Glutamatergic neuron (in vitro differentiated cells): ENCODE data around the gene GPRIN1. TPM values are rescaled to one million over a fixed set of nuclear protein-coding genes. Genes with fewer than 3 reads are reported as not detected.
A peak's percentile ranks its signal among the peaks of the same experiment; 100 is the strongest.

ENCODE experiments used
- DNase-seq: peaks from one replicate; pipeline ENCODE4 v3.0.0; 2022
- H3K27ac Mint-ChIP-seq: one replicate; pipeline ENCODE4 v1.8.0; 2020; ENCODE audit warnings: mild to moderate bottlenecking, mixed read lengths, inconsistent platforms; ENCODE audit not compliant: unreplicated experiment
- H3K27me3 Mint-ChIP-seq: one replicate; pipeline ENCODE4 v1.8.0; 2020; ENCODE audit warnings: mild to moderate bottlenecking, moderate library complexity, mixed read lengths, inconsistent platforms; ENCODE audit not compliant: unreplicated experiment
- H3K36me3 Mint-ChIP-seq: one replicate; pipeline ENCODE4 v1.8.0; 2020; ENCODE audit warnings: mild to moderate bottlenecking, mixed read lengths, inconsistent platforms; ENCODE audit not compliant: unreplicated experiment
- H3K4me1 Mint-ChIP-seq: one replicate; pipeline ENCODE4 v1.8.0; 2020; ENCODE audit warnings: mild to moderate bottlenecking, low read depth, mixed read lengths, inconsistent platforms; ENCODE audit not compliant: unreplicated experiment
- H3K4me3 Mint-ChIP-seq: one replicate; pipeline ENCODE4 v1.8.0; 2020; ENCODE audit warnings: mild to moderate bottlenecking, mixed read lengths, inconsistent platforms; ENCODE audit not compliant: unreplicated experiment
- H3K9me3 Mint-ChIP-seq: one replicate; pipeline ENCODE4 v1.8.0; 2020; ENCODE audit warnings: mild to moderate bottlenecking, moderate library complexity, mixed read lengths, inconsistent platforms; ENCODE audit not compliant: unreplicated experiment
- total RNA-seq: library from RNA; stranded (reverse); fragmentation: NEBNext Ultra II Directional; extraction: Animal tissue kit (Norgen Biotek cat#: 25700); gene quantifications from one replicate; pipeline ENCODE4 v1.2.1, GENCODE V29; 2021; ENCODE audit not compliant: unreplicated experiment
- TF ChIP-seq, protein P1 (sequence below): fragments of 200-600 bp; sonication (generic); IDR thresholded peaks from one replicate; pipeline ENCODE4 v1.5.0; 2021; ENCODE audit not compliant: partially characterized antibody, unreplicated experiment

The GPRIN1 gene
- total RNA-seq, 1 donor from 2014 or later, result 72.3 TPM

DNA sequence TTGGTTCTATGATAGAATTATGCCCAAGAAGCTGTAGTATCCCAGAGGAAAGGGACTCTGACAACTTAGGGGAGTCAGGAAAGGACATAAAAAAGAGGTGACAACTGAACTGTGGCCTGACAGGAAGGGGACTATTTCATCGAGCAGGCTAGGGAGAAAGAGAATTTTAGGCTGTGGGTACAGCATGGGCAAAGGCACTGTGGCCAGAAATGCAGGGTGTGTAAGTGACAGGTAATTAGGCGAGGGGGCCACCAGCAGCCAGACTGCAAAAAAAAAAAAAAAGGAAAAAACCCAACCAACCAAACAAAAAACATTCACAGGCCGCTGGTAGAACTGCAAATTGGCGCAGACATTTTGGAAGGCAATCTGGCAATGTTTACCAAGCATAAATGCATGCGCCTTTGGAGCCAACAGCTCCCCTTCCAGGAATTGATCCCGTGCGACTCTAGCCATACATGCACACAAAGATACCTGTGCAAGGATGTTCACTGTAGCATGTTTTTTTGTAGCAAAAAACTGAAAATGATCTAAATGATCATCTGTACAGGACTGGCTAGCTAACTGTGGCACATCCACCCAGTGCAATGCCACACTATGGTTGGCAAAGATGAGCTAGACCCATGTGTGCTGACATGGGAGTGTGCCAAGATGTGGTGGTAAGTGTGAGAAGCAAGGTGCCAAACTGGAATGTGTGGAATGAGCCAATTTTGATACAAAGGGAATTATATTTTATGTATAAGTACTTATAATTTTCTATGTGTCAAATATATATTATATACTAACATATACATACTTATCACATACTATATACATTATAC is 21.6 kb upstream of the GPRIN1 start:
- H3K27ac Mint-ChIP-seq, result no peak overlapping the region
- H3K27me3 Mint-ChIP-seq, result peaks cover 24% of the 10 kb centered on the region
- H3K9me3 Mint-ChIP-seq, result peaks cover 11% of the 10 kb centered on the region
- H3K4me1 Mint-ChIP-seq, result peaks cover 16% of the 10 kb centered on the region
- no peak for DNase-seq
- no peak overlapping the region for H3K4me3 Mint-ChIP-seq
- TF ChIP-seq, protein P1, sequence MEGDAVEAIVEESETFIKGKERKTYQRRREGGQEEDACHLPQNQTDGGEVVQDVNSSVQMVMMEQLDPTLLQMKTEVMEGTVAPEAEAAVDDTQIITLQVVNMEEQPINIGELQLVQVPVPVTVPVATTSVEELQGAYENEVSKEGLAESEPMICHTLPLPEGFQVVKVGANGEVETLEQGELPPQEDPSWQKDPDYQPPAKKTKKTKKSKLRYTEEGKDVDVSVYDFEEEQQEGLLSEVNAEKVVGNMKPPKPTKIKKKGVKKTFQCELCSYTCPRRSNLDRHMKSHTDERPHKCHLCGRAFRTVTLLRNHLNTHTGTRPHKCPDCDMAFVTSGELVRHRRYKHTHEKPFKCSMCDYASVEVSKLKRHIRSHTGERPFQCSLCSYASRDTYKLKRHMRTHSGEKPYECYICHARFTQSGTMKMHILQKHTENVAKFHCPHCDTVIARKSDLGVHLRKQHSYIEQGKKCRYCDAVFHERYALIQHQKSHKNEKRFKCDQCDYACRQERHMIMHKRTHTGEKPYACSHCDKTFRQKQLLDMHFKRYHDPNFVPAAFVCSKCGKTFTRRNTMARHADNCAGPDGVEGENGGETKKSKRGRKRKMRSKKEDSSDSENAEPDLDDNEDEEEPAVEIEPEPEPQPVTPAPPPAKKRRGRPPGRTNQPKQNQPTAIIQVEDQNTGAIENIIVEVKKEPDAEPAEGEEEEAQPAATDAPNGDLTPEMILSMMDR, result no peak
- peaks cover 4% of the 10 kb centered on the region for H3K36me3 Mint-ChIP-seq

DNA sequence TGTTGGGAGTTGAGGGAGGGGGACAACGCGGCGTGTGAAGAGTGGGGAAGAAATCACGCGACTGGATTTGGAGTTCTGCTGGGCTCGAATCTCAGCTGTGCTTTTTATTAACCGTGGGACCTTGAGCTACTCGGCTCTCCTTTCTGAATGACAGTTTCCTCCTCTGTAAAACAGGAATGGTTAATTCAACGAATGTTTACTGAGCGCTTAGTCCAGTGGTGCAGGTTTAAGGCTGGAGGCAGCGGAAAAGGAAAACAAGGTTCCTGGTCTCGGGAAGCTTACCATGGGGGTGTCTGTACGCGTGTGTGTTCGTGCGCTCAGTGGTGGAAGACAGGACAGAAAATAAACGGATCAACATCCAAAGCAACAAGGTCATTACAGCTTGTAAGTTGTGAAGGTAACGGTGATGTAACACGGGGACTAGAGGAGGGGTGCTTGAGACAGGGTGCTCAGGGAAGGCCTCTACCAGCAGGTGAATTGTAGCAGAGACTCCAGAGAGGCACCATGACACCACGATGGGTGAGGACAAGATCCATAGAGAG is 20.8 kb upstream of the GPRIN1 start:
- peaks cover 19% of the 10 kb centered on the region for H3K4me1 Mint-ChIP-seq
- peaks cover 11% of the 10 kb centered on the region for H3K9me3 Mint-ChIP-seq
- DNase-seq, result no peak
- peaks cover 27% of the 10 kb centered on the region for H3K27me3 Mint-ChIP-seq
- TF ChIP-seq, protein P1, result no peak
- H3K4me3 Mint-ChIP-seq, result peak overlapping the region; percentile 84
- no peaks in the 10 kb centered on the region for H3K36me3 Mint-ChIP-seq
- H3K27ac Mint-ChIP-seq, result peak overlapping the region; percentile 13

- Mint-ChIP-seq H3K9me3 (peaks cover 11% of the 10 kb centered on the region), H3K36me3 (no peaks in the 10 kb centered on the region), H3K4me1 (peaks cover 19% of the 10 kb centered on the region), H3K4me3 (peak within 1 kb of the TSS; percentile 84), H3K27ac (peak within 1 kb of the TSS; percentile 13), H3K27me3 (peaks cover 26% of the 10 kb centered on the region)
- DNase-seq, result peak; percentile 80
- TF ChIP-seq, protein P1, result no peak
Observed at GRCh38 chr5:176629853-176630680, 20.1 kb upstream of the GPRIN1 start, which contains the start of the genes EIF4E1B and SNCB. TSS of gene EIF4E1B (plus strand) at chr5:176630675. CDS start at chr5:176642788, 12,113 bp downstream. TSS of gene SNCB (minus strand) at chr5:176630534. CDS start at chr5:176629654, 880 bp downstream.

DNA sequence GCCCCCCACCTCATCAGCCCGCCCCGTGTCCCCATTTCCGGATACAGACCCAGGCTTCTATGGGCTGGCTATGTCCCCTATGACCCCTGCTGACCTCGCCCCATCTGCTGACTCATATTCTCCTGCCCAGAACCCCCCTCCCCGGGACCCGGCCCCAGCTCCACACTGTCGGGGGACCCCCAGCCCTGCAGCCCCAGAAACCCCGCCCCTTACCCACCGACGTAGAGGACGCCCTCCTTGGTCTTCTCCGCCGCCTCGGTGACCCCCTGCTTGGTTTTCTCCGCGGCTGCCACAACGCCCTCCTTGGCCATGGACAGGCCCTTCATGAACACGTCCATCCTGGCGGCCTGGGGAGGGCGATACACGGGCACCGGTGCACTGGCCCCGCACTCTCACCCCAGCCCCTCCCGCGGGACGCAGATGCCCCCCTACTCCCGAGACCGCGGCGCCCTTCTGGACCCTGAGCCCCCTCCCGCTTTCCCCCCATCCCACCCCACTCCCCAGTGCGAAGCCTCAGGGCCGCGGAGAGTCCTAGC is 19.4 kb upstream of the GPRIN1 start:
- H3K9me3 Mint-ChIP-seq, result peaks cover 9% of the 10 kb centered on the region
- H3K4me3 Mint-ChIP-seq, result peak overlapping the region; percentile 64
- peaks cover 19% of the 10 kb centered on the region for H3K4me1 Mint-ChIP-seq
- no peak for DNase-seq
- H3K36me3 Mint-ChIP-seq, result no peaks in the 10 kb centered on the region
- TF ChIP-seq, protein P1, result no peak
- H3K27me3 Mint-ChIP-seq, result peaks cover 26% of the 10 kb centered on the region
- H3K27ac Mint-ChIP-seq, result no peak overlapping the region
